Activated CD4-positive, alpha-beta memory T cell treated with anti-CD3 and anti-CD28 coated beads, Interleukin-2, amount 10 ng/mL, durations not matched to agents 7 days and 5 days (primary cell): Measurements from ENCODE around the gene NQO2. TPM values are rescaled to one million over a fixed set of nuclear protein-coding genes. Genes with fewer than 3 reads are reported as not detected.
"Not testable (repeated sequence)": the region's sequence is repeated elsewhere in the genome, so short reads cannot be mapped to it uniquely, and the experiment has no call there.

Experiments used
- CTCF ChIA-PET: fragments of 350-600 bp; sonication (Branson Sonifier 250); formaldehyde crosslinking; loops from one replicate; lab custom pipeline; 2021; ENCODE audit warnings: antibody characterized with exemption, inconsistent platforms; lab: Charles Lee
- POLR2A ChIA-PET: fragments of 350-600 bp; sonication (Branson Sonifier 250); formaldehyde crosslinking; loops from one replicate; lab custom pipeline; 2021; ENCODE audit warnings: antibody characterized with exemption; lab: Charles Lee
- DNase-seq: peaks from one replicate; pipeline ENCODE4 v3.0.0-alpha.2; 2020
- H3K27ac Mint-ChIP-seq: one replicate; pipeline ENCODE4 v1.8.0; 2021; ENCODE audit warnings: mild to moderate bottlenecking, mixed read lengths
- H3K27me3 Mint-ChIP-seq: one replicate; pipeline ENCODE4 v1.8.0; 2021; ENCODE audit warnings: mixed read lengths
- H3K36me3 Mint-ChIP-seq: one replicate; pipeline ENCODE4 v1.8.0; 2021; ENCODE audit warnings: low read depth, mixed read lengths
- H3K4me1 Mint-ChIP-seq: one replicate; pipeline ENCODE4 v1.8.0; 2021; ENCODE audit warnings: mixed read lengths
- H3K4me3 Mint-ChIP-seq: one replicate; pipeline ENCODE4 v1.8.0; 2021; ENCODE audit warnings: mild to moderate bottlenecking, mixed read lengths
- H3K9me3 Mint-ChIP-seq: one replicate; pipeline ENCODE4 v1.8.0; 2021; ENCODE audit warnings: mixed read lengths
- total RNA-seq, 2 experiments: library from RNA; stranded (reverse); gene quantifications; one replicate each; pipeline ENCODE4 v1.2.3, GENCODE V29; 2021

NQO2 gene
- total RNA-seq, 2 experiments from 2014 or later: 37.7 to 38.4 TPM

GRCh38 chr6:2971420-2972218, 28.1 kb upstream of the NQO2 start, which contains the start of gene SERPINB6:
Gene SERPINB6, minus strand, starts transcription at chr6:2971567. Its CDS starts 12,235 bp downstream, at chr6:2959332.
- H3K4me1 Mint-ChIP-seq: peaks cover 22% of the 10 kb centered on the region
- H3K36me3 Mint-ChIP-seq: peaks cover 13% of the 10 kb centered on the region
- H3K4me3 Mint-ChIP-seq: peak within 1 kb of the TSS; percentile 79
- POLR2A ChIA-PET: interaction anchor here (0.6 to 1.5 kb wide), 7 partner anchors 9 to 213 kb away, joined by 3 to 9 read pairs (median 3); no protein-coding TSS in a partner anchor
- H3K9me3 Mint-ChIP-seq: peaks cover 9% of the 10 kb centered on the region
- DNase-seq: peak; percentile 36
- H3K27ac Mint-ChIP-seq: peak within 1 kb of the TSS; percentile 49
- H3K27me3 Mint-ChIP-seq: peaks cover 38% of the 10 kb centered on the region
- CTCF ChIA-PET: interaction anchor here (0.6 kb wide), 2 partner anchors 125 to 366 kb away, joined by 3 to 4 read pairs; no protein-coding TSS in a partner anchor

- DNase-seq, CTCF ChIA-PET, H3K9me3 Mint-ChIP-seq: not testable (repeated sequence)
- peak overlapping the region; percentile 69 for H3K4me3 Mint-ChIP-seq
- H3K27ac Mint-ChIP-seq: peak overlapping the region; percentile 49
- POLR2A ChIA-PET: interaction anchor here (0.6 to 1.5 kb wide), 6 partner anchors 8 to 214 kb away, joined by 3 to 9 read pairs (median 3); no protein-coding TSS in a partner anchor
- peaks cover 13% of the 10 kb centered on the region for H3K36me3 Mint-ChIP-seq
- H3K27me3 Mint-ChIP-seq: peaks cover 38% of the 10 kb centered on the region
- H3K4me1 Mint-ChIP-seq: peaks cover 25% of the 10 kb centered on the region
Measured at GRCh38 chr6:2972219-2972487, 27.5 kb upstream of the NQO2 start.

- POLR2A ChIA-PET: interaction anchor here (0.6 kb wide), 1 partner anchor 214 kb away, joined by 3 read pairs; no protein-coding TSS in a partner anchor
- DNase-seq, H3K9me3 Mint-ChIP-seq, H3K27ac Mint-ChIP-seq, CTCF ChIA-PET: not testable (repeated sequence)
- Mint-ChIP-seq H3K4me1 (peaks cover 28% of the 10 kb centered on the region), H3K36me3 (peaks cover 13% of the 10 kb centered on the region), H3K4me3 (peak overlapping the region; percentile 69), H3K27me3 (peaks cover 34% of the 10 kb centered on the region)
Measured at GRCh38 chr6:2972685-2973084, 27.0 kb upstream of the NQO2 start.

GRCh38 chr6:2973180-2973579, 26.5 kb upstream of the NQO2 start:
- H3K9me3 Mint-ChIP-seq, CTCF ChIA-PET, DNase-seq, H3K27ac Mint-ChIP-seq, POLR2A ChIA-PET: not testable (repeated sequence)
- Mint-ChIP-seq H3K36me3 (peaks cover 13% of the 10 kb centered on the region), H3K27me3 (peaks cover 32% of the 10 kb centered on the region), H3K4me3 (peak overlapping the region; percentile 69), H3K4me1 (peaks cover 27% of the 10 kb centered on the region)

GRCh38 chr6:2973676-2974075, 26.0 kb upstream of the NQO2 start:
- H3K27ac Mint-ChIP-seq: no peak overlapping the region
- POLR2A ChIA-PET: no interaction called here
- DNase-seq: no peak
- H3K27me3 Mint-ChIP-seq: peaks cover 32% of the 10 kb centered on the region
- H3K9me3 Mint-ChIP-seq: peaks cover 9% of the 10 kb centered on the region
- peaks cover 27% of the 10 kb centered on the region for H3K4me1 Mint-ChIP-seq
- H3K4me3 Mint-ChIP-seq: no peak overlapping the region
- CTCF ChIA-PET: no interaction called here
- peaks cover 10% of the 10 kb centered on the region for H3K36me3 Mint-ChIP-seq

GRCh38 chr6:2976060-2976459, 23.6 kb upstream of the NQO2 start:
- peaks cover 9% of the 10 kb centered on the region for H3K9me3 Mint-ChIP-seq
- peaks cover 30% of the 10 kb centered on the region for H3K27me3 Mint-ChIP-seq
- H3K36me3 Mint-ChIP-seq: peaks cover 10% of the 10 kb centered on the region
- CTCF ChIA-PET: no interaction called here
- no peak overlapping the region for H3K27ac Mint-ChIP-seq
- H3K4me3 Mint-ChIP-seq: no peak overlapping the region
- no peak for DNase-seq
- POLR2A ChIA-PET: interaction anchor here (1.0 kb wide), 1 partner anchor 14 kb away, joined by 3 read pairs; no protein-coding TSS in a partner anchor
- peaks cover 21% of the 10 kb centered on the region for H3K4me1 Mint-ChIP-seq

GRCh38 chr6:2976571-2977085, 23.1 kb upstream of the NQO2 start:
- Mint-ChIP-seq H3K27ac (peak overlapping the region; percentile 33), H3K4me1 (peaks cover 20% of the 10 kb centered on the region), H3K36me3 (peaks cover 10% of the 10 kb centered on the region), H3K27me3 (peaks cover 35% of the 10 kb centered on the region), H3K9me3 (peaks cover 9% of the 10 kb centered on the region), H3K4me3 (no peak overlapping the region)
- ChIA-PET POLR2A (interaction anchor here (1.0 to 1.9 kb wide), 2 partner anchors 11 to 13 kb away, joined by 3 to 5 read pairs; no protein-coding TSS in a partner anchor), CTCF (no interaction called here)
- DNase-seq: no peak

- peaks cover 14% of the 10 kb centered on the region for H3K4me1 Mint-ChIP-seq
- H3K27me3 Mint-ChIP-seq: peaks cover 36% of the 10 kb centered on the region
- no peak overlapping the region for H3K4me3 Mint-ChIP-seq
- peaks cover 9% of the 10 kb centered on the region for H3K9me3 Mint-ChIP-seq
- no peak for DNase-seq
- peaks cover 7% of the 10 kb centered on the region for H3K36me3 Mint-ChIP-seq
- POLR2A ChIA-PET: interaction anchor here (1.9 kb wide), 1 partner anchor 10 kb away, joined by 5 read pairs; no protein-coding TSS in a partner anchor
- CTCF ChIA-PET: interaction anchor here (1.3 kb wide), 1 partner anchor 24 kb away, joined by 4 read pairs; no protein-coding TSS in a partner anchor
- no peak overlapping the region for H3K27ac Mint-ChIP-seq
Measured at GRCh38 chr6:2977290-2977689, 22.4 kb upstream of the NQO2 start.

- no peak for DNase-seq
- H3K27ac Mint-ChIP-seq: no peak overlapping the region
- H3K27me3 Mint-ChIP-seq: peaks cover 33% of the 10 kb centered on the region
- H3K4me1 Mint-ChIP-seq: peaks cover 9% of the 10 kb centered on the region
- CTCF ChIA-PET: interaction anchor here (0.6 to 1.3 kb wide), 4 partner anchors 10 to 187 kb away, joined by 3 to 4 read pairs (median 4); no protein-coding TSS in a partner anchor
- H3K36me3 Mint-ChIP-seq: peaks cover under 1% of the 10 kb centered on the region
- POLR2A ChIA-PET: interaction anchor here (0.7 to 3.1 kb wide), 4 partner anchors 9 to 132 kb away, joined by 3 to 15 read pairs (median 4); no protein-coding TSS in a partner anchor
- H3K4me3 Mint-ChIP-seq: no peak overlapping the region
- peaks cover 3% of the 10 kb centered on the region for H3K9me3 Mint-ChIP-seq
Measured at GRCh38 chr6:2977799-2978590, 21.7 kb upstream of the NQO2 start.

GRCh38 chr6:2978923-2979322, 20.8 kb upstream of the NQO2 start:
- H3K4me1 Mint-ChIP-seq: peaks cover 9% of the 10 kb centered on the region
- POLR2A ChIA-PET: interaction anchor here (1.2 to 3.1 kb wide), 2 partner anchors 11 to 133 kb away, joined by 3 to 15 read pairs; no protein-coding TSS in a partner anchor
- no peak for DNase-seq
- no peak overlapping the region for H3K4me3 Mint-ChIP-seq
- peaks cover 37% of the 10 kb centered on the region for H3K27me3 Mint-ChIP-seq
- H3K9me3 Mint-ChIP-seq: no peaks in the 10 kb centered on the region
- CTCF ChIA-PET: interaction anchor here (0.6 to 1.0 kb wide), 2 partner anchors 9 to 188 kb away, joined by 3 to 4 read pairs; no protein-coding TSS in a partner anchor
- no peak overlapping the region for H3K27ac Mint-ChIP-seq
- H3K36me3 Mint-ChIP-seq: no peaks in the 10 kb centered on the region

- Mint-ChIP-seq H3K36me3 (no peaks in the 10 kb centered on the region), H3K27ac (no peak overlapping the region), H3K27me3 (peaks cover 34% of the 10 kb centered on the region), H3K9me3 (no peaks in the 10 kb centered on the region), H3K4me3 (no peak overlapping the region), H3K4me1 (peaks cover 9% of the 10 kb centered on the region)
- ChIA-PET POLR2A (interaction anchor here (0.8 to 3.1 kb wide), 2 partner anchors 8 to 10 kb away, joined by 3 to 15 read pairs; partner anchors contain the start of gene SERPINB6), CTCF (interaction anchor here (0.9 to 1.2 kb wide), 2 partner anchors 27 to 134 kb away, joined by 3 read pairs; no protein-coding TSS in a partner anchor)
- DNase-seq: no peak
Measured at GRCh38 chr6:2979819-2980464, 19.8 kb upstream of the NQO2 start.

GRCh38 chr6:2980465-2980855, 19.2 kb upstream of the NQO2 start:
- Mint-ChIP-seq H3K27ac (no peak overlapping the region), H3K4me3 (no peak overlapping the region), H3K4me1 (peaks cover 9% of the 10 kb centered on the region), H3K36me3 (no peaks in the 10 kb centered on the region), H3K27me3 (peaks cover 35% of the 10 kb centered on the region), H3K9me3 (no peaks in the 10 kb centered on the region)
- CTCF ChIA-PET: interaction anchor here (1.2 kb wide), 1 partner anchor 28 kb away, joined by 3 read pairs; no protein-coding TSS in a partner anchor
- DNase-seq: no peak
- POLR2A ChIA-PET: interaction anchor here (0.8 to 3.1 kb wide), 2 partner anchors 9 kb away, joined by 3 to 15 read pairs; partner anchors contain the start of gene SERPINB6
